Fibroblast of lung (primary cell): ENCODE measurements around the gene ACAP3. TPM values are rescaled to one million over a fixed set of nuclear protein-coding genes. Genes with fewer than 3 reads are reported as not detected.
A peak's percentile ranks its signal among the peaks of the same experiment; 100 is the strongest.

Source experiments
- DNase-seq, 2 donors: peaks; one replicate each; pipeline versions ENCODE4 v3.0.0 to v3.0.0-alpha.2; 2010; ENCODE audit warnings: low read depth in 2 of 2
- H2AFZ ChIP-seq: 2 replicates; pipeline ENCODE4 v1.5.1; 2012; ENCODE audit warnings: low read length, control low read depth, inconsistent platforms
- H3K27ac ChIP-seq: 2 replicates; pipeline ENCODE4 v1.5.1; 2011; ENCODE audit warnings: low read length, control low read depth; ENCODE audit not compliant: insufficient read depth
- H3K27me3 ChIP-seq: 2 replicates; pipeline ENCODE4 v1.5.1; 2011; ENCODE audit warnings: mild to moderate bottlenecking, low read length; ENCODE audit not compliant: control insufficient read depth, insufficient read depth
- H3K36me3 ChIP-seq: 2 replicates; pipeline ENCODE4 v1.5.1; 2011; ENCODE audit warnings: low read length; ENCODE audit not compliant: control insufficient read depth, insufficient read depth
- H3K4me1 ChIP-seq: 2 replicates; pipeline ENCODE4 v1.5.1; 2011; ENCODE audit warnings: low read length; ENCODE audit not compliant: control insufficient read depth, insufficient read depth; ENCODE audit errors: extremely low read depth
- H3K4me2 ChIP-seq: 2 replicates; pipeline ENCODE4 v1.5.1; 2011; ENCODE audit warnings: low read length, control low read depth; ENCODE audit not compliant: insufficient read depth; ENCODE audit errors: extremely low read depth
- H3K4me3 ChIP-seq, 4 experiments: fragments of 200-600 bp in 1 of 4; sonication (generic) in 1 of 4; replicated peaks in 1 of 4; 2 replicates each; pipeline ENCODE4 v1.5.1; 2011 to 2016; ENCODE audit warnings: low read length in 4 of 4, low read depth in 3 of 4, mild to moderate bottlenecking in 3 of 4, control low read depth in 2 of 4, inconsistent platforms in 1 of 4, mixed read lengths in 1 of 4; ENCODE audit not compliant: insufficient read depth in 1 of 4; ENCODE audit errors: control extremely low read depth in 1 of 4
- H3K79me2 ChIP-seq: 2 replicates; pipeline ENCODE4 v1.5.1; 2012; ENCODE audit warnings: mild to moderate bottlenecking, low read length, inconsistent platforms; ENCODE audit not compliant: control insufficient read depth, insufficient read depth
- H3K9ac ChIP-seq: 2 replicates; pipeline ENCODE4 v1.5.1; 2011; ENCODE audit warnings: mild to moderate bottlenecking, low read length, control low read depth; ENCODE audit not compliant: insufficient read depth
- H3K9me3 ChIP-seq: 2 replicates; pipeline ENCODE4 v1.5.1; 2012; ENCODE audit warnings: low read depth, low read length; ENCODE audit not compliant: control insufficient read depth, insufficient read depth
- H4K20me1 ChIP-seq: 2 replicates; pipeline ENCODE4 v1.5.1; 2011; ENCODE audit warnings: low read length; ENCODE audit not compliant: control insufficient read depth, insufficient read depth; ENCODE audit errors: extremely low read depth
- EZH2 ChIP-seq: IDR thresholded peaks from 2 replicates; pipeline ENCODE4 v1.5.1; 2012; ENCODE audit warnings: low read length, control low read depth, mild to moderate bottlenecking; ENCODE audit errors: missing control alignments
- polyA plus RNA-seq, 2 donors: library from polyadenylated mRNA; depleted of rRNA in 1 of 2; stranded (reverse) in 1 of 2; unstranded in 1 of 2; fragments of >200 nt; gene quantifications; 2 replicates each; pipeline ENCODE4 v1.2.1, GENCODE V29; 2011 to 2012; ENCODE audit warnings: missing spikeins in 1 of 2
- total RNA-seq: library from RNA; depleted of rRNA; stranded (reverse); fragments of >200 nt; gene quantifications from 2 replicates; pipeline ENCODE4 v1.2.1, GENCODE V29; 2014
- TF ChIP-seq, protein P1 (sequence below), 2 donors: IDR thresholded peaks in 1 of 2; conservative IDR thresholded peaks in 1 of 2; 1 replicate in 1 of 2; 2 replicates in 1 of 2; pipeline ENCODE4 v1.5.1; 2011 to 2012; ENCODE audit warnings: low read length in 2 of 2, control low read depth in 1 of 2, inconsistent platforms in 1 of 2, low read depth in 1 of 2, mild to moderate bottlenecking in 1 of 2

ACAP3 gene
- total and polyA plus RNA-seq, 2 donors (not counting 1 experiment from before 2014, with no cell fraction given), result 15.3 to 50.9 TPM

DNA sequence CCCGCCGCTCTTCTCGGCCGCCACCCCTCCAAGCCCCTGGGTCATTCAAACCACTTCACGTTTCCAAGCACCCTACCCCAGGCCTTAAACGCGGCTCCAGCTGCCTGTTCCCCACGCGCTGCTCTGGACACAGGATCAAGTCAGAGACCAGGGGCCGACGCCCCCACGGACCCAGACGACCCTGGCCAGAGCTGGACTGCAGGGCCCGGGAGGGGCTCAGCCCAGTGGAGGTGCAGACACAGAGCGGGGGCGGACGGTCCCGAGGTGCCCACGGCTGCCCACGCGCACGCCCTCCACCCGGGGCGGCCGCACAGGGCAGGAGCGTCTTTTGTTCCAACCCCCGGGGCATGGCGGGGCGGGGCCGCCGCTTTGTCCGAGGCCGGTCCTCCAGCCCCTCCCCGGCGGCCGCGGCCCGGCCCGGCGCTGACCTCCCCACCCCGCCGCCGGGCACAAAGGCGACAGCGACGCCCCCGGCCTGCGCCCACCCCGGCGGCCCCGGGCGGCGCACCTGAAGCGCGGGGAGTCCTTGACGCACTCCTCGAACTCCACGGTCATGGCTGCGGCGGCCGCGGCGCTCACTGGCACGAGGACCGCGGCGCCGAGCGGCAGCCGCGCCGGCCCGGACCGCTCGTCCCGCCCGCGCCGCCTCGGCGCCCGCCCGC is 338 bp downstream of the ACAP3 start:
- peak overlapping the region; percentile 99 for H3K4me2 ChIP-seq
- H3K36me3 ChIP-seq, result peaks cover 22% of the 10 kb centered on the region
- H3K27me3 ChIP-seq, result no peaks in the 10 kb centered on the region
- H3K4me1 ChIP-seq, result peaks cover 23% of the 10 kb centered on the region
- peaks cover 48% of the 10 kb centered on the region for H3K79me2 ChIP-seq
- no peaks in the 10 kb centered on the region for H4K20me1 ChIP-seq
- no peak for DNase-seq
- peak overlapping the region; percentile 65 for H3K27ac ChIP-seq
- TF ChIP-seq EZH2, result no peak
- TF ChIP-seq, protein P1, sequence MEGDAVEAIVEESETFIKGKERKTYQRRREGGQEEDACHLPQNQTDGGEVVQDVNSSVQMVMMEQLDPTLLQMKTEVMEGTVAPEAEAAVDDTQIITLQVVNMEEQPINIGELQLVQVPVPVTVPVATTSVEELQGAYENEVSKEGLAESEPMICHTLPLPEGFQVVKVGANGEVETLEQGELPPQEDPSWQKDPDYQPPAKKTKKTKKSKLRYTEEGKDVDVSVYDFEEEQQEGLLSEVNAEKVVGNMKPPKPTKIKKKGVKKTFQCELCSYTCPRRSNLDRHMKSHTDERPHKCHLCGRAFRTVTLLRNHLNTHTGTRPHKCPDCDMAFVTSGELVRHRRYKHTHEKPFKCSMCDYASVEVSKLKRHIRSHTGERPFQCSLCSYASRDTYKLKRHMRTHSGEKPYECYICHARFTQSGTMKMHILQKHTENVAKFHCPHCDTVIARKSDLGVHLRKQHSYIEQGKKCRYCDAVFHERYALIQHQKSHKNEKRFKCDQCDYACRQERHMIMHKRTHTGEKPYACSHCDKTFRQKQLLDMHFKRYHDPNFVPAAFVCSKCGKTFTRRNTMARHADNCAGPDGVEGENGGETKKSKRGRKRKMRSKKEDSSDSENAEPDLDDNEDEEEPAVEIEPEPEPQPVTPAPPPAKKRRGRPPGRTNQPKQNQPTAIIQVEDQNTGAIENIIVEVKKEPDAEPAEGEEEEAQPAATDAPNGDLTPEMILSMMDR (conservative IDR thresholded peaks at IDR 0.05 in 1 of 2, IDR thresholded peaks at IDR 0.05 in 1 of 2; ENCODE audit: low read depth in 1 of 2, low read length in 2 of 2), result no peak
- no peak overlapping the region for H2AFZ ChIP-seq
- peak overlapping the region; percentile 71 for H3K9ac ChIP-seq
- H3K9me3 ChIP-seq, result no peaks in the 10 kb centered on the region
- H3K4me3 ChIP-seq, result peak overlapping the region; percentile 66 to 84 (median 78)

DNA sequence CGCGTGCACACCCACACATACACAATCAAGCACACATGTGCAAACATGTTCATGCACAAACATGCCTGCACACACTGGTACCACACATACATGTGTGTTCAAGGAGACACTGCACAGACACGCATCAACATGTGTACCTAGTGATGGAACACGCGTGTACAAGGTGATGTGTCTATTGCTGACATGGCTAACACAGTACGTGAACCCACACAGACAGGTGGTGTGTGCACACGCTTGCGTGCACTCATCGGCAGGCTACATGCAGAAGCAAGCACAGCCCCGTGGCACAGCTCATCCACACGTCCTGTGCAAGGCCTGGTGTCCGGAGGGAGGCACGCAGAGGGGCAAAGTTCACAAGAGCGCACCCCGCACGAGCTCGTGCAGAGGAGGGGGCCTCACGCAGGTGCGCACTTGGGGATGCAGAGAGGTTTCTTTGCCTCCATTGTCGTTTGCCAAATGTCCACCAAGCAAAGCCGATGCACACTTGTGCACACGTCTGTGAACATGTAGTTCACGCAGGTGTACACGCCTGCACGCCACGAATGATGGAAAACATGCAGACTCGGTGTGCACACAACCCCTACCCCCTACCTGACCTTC is 969 bp downstream of the ACAP3 start:
- no peak overlapping the region for H2AFZ ChIP-seq
- no peak for DNase-seq
- peak overlapping the region; percentile 66 to 84 (median 78) for H3K4me3 ChIP-seq
- H3K79me2 ChIP-seq, result peaks cover 48% of the 10 kb centered on the region
- peak overlapping the region; percentile 71 for H3K9ac ChIP-seq
- H3K4me1 ChIP-seq, result peaks cover 23% of the 10 kb centered on the region
- H3K9me3 ChIP-seq, result no peaks in the 10 kb centered on the region
- H3K27me3 ChIP-seq, result no peaks in the 10 kb centered on the region
- H3K4me2 ChIP-seq, result peak overlapping the region; percentile 99
- no peaks in the 10 kb centered on the region for H4K20me1 ChIP-seq
- TF ChIP-seq, protein P1 (conservative IDR thresholded peaks at IDR 0.05 in 1 of 2, IDR thresholded peaks at IDR 0.05 in 1 of 2; ENCODE audit: low read depth in 1 of 2, low read length in 2 of 2), result no peak
- no peak for TF ChIP-seq EZH2
- peak overlapping the region; percentile 65 for H3K27ac ChIP-seq
- H3K36me3 ChIP-seq, result peaks cover 20% of the 10 kb centered on the region

DNA sequence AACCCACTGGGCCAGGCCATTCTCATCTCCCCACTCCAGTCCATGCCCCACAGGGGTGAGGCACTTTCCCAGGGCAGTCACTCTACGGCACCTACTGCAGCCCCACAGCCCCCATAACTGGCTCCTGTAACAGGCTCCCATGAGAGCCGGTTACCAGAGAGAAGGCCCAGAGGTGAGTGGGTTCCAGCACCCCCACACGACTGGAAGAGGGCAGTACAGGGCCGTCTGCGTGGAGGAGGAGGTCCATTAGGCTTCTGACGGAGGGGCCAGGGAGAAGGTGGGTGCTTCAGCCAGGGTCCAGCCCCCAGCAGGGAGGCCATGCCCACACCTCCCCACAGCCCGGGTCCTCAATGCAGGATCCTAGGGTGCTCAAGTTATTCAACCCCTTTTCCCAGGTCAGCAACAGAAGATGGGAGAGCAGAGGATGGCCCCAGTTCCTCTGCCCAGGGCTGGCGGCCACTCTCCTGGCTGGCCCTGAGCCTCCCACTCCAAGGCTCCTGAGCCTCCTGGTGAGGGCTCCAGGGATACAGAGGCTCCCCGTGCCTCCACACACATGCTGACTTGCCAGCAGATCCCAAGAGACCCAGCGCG is 1.6 kb downstream of the ACAP3 start:
- Histone ChIP-seq H4K20me1 (no peaks in the 10 kb centered on the region), H3K36me3 (peaks cover 18% of the 10 kb centered on the region), H3K4me2 (peak overlapping the region; percentile 99), H3K27me3 (no peaks in the 10 kb centered on the region), H3K79me2 (peaks cover 48% of the 10 kb centered on the region), H3K4me3 (peak overlapping the region; percentile 66 to 84 (median 78)), H3K9me3 (no peaks in the 10 kb centered on the region), H2AFZ (no peak overlapping the region), H3K9ac (peak overlapping the region; percentile 48), H3K27ac (peak overlapping the region; percentile 39), H3K4me1 (peaks cover 23% of the 10 kb centered on the region)
- TF ChIP-seq, protein P1 (conservative IDR thresholded peaks at IDR 0.05 in 1 of 2, IDR thresholded peaks at IDR 0.05 in 1 of 2; ENCODE audit: low read depth in 1 of 2, low read length in 2 of 2), result peak; percentile 9 to 38
- TF ChIP-seq EZH2, result no peak
- DNase-seq, result no peak
